ENCODE measurements around the gene CSNK1E. TPM values are rescaled to one million over a fixed set of nuclear protein-coding genes. Genes with fewer than 3 reads are reported as not detected.

Gene CSNK1E
- total and polyA plus RNA-seq, 2 experiments from 2014 or later: 85.8 to 123 TPM

DNA sequence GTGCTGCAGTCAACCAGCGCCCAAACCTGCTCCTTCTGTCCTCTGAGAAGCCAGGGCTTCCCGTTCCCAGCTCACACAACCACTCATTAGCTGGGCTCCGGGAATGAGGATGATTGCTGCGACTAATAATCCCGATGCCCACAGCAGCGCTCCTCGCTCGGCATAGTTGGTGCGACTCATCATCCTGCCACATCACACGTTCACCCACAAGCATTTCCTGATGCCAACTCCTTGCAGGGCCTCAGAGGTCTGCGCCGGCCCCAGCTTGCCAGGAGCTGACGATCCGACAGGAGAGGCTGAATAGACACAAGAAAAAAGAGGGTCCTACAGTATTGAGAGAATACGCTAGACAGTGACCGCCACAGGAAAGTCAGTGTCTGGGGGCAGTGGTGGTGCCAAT, 10.6 kb upstream of the CSNK1E start:
- Histone ChIP-seq H3K36me3 (replicated peaks; ENCODE audit: insufficient read depth, low read depth) (no peaks in the 10 kb centered on the region), H3K79me2 (no peaks in the 10 kb centered on the region), H3K9me3 (ENCODE audit: low read depth) (no peaks in the 10 kb centered on the region), H3K27me3 (no peaks in the 10 kb centered on the region), H3K4me3 (no peak overlapping the region), H4K20me1 (ENCODE audit: insufficient read depth, poor library complexity, severe bottlenecking) (no peaks in the 10 kb centered on the region), H3K4me1 (ENCODE audit: insufficient read depth) (no peaks in the 10 kb centered on the region), H2AFZ (no peak overlapping the region), H3K9me2 (replicated peaks; ENCODE audit: insufficient read depth) (no peaks in the 10 kb centered on the region), H3K4me2 (no peak overlapping the region), H3K27ac (no peak overlapping the region)
- TF ChIP-seq, protein P1, sequence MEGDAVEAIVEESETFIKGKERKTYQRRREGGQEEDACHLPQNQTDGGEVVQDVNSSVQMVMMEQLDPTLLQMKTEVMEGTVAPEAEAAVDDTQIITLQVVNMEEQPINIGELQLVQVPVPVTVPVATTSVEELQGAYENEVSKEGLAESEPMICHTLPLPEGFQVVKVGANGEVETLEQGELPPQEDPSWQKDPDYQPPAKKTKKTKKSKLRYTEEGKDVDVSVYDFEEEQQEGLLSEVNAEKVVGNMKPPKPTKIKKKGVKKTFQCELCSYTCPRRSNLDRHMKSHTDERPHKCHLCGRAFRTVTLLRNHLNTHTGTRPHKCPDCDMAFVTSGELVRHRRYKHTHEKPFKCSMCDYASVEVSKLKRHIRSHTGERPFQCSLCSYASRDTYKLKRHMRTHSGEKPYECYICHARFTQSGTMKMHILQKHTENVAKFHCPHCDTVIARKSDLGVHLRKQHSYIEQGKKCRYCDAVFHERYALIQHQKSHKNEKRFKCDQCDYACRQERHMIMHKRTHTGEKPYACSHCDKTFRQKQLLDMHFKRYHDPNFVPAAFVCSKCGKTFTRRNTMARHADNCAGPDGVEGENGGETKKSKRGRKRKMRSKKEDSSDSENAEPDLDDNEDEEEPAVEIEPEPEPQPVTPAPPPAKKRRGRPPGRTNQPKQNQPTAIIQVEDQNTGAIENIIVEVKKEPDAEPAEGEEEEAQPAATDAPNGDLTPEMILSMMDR (IDR thresholded peaks at IDR 0.05; ENCODE audit: poor library complexity): no peak
- TF ChIP-seq EZH2 (IDR thresholded peaks at IDR 0.05; ENCODE audit: borderline replicate concordance): no peak
- TF ChIP-seq EZH2phosphoT487 (IDR thresholded peaks at IDR 0.05; ENCODE audit: low read depth, severe bottlenecking, unreplicated experiment): no peak
- 95% methylated on average over 16 of the region's 16 CpGs for WGBS (ENCODE audit: low lambda C conversion rate, missing lambda C conversion rate)
- no peak for DNase-seq (ENCODE audit: low spot score)

DNA sequence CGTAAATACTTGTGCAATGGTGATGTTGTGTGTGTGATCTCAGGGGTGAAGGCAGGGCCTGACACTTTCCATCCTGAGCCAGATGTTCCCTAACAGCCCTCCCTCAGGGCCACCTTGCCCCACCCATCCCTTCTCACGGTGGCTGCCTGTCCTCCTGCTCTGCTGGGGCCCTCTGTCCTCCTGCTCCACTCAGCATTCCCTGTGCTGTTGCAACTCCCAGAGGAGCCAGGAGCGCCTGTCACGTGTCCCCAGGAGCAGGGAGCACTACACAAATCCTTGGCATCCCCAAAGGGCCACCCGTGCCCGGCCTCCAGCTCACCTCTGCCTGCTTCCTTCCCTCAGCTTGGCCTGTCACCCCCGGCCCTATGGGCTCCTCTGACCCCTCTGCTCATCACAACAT, 10.2 kb upstream of the CSNK1E start:
- 84% methylated on average over 7 of the region's 7 CpGs for WGBS (ENCODE audit: low lambda C conversion rate, missing lambda C conversion rate)
- H2AFZ ChIP-seq: no peak overlapping the region

DNA sequence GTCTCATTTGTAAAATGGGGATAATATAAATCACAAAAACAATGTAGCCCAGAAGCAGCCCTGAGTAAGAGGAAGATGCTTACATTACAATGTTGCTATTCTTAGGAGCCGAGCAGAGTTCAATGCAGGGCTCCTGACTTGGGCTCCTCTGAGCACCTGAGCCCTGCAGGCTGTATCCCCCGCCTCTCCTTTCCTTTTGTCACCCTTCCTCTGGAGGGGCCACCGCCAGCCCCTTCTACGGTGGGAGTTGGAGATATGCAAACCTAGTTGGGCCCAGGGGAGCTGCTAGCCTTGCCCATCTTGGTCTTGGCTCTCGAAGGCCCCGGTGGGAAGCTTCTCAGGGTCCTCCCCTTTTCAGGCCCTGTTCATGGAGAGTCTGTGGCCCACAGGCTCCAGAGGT, 8.4 kb upstream of the CSNK1E start:
- peak; percentile 2 for DNase-seq (ENCODE audit: low spot score)
- TF ChIP-seq EZH2 (IDR thresholded peaks at IDR 0.05; ENCODE audit: borderline replicate concordance): no peak
- Histone ChIP-seq H3K4me3 (no peak overlapping the region), H4K20me1 (ENCODE audit: insufficient read depth, poor library complexity, severe bottlenecking) (no peaks in the 10 kb centered on the region), H3K27ac (no peak overlapping the region), H3K27me3 (no peaks in the 10 kb centered on the region), H3K79me2 (no peaks in the 10 kb centered on the region), H3K4me1 (ENCODE audit: insufficient read depth) (no peaks in the 10 kb centered on the region), H3K9me3 (ENCODE audit: low read depth) (no peaks in the 10 kb centered on the region), H3K4me2 (no peak overlapping the region), H3K36me3 (replicated peaks; ENCODE audit: insufficient read depth, low read depth) (no peaks in the 10 kb centered on the region), H2AFZ (no peak overlapping the region), H3K9me2 (replicated peaks; ENCODE audit: insufficient read depth) (no peaks in the 10 kb centered on the region)
- 76% methylated on average over 6 of the region's 6 CpGs for WGBS (ENCODE audit: low lambda C conversion rate, missing lambda C conversion rate)

More for the DNA sequence above, 10.2 kb upstream of the CSNK1E start:
- TF ChIP-seq, protein P1 (IDR thresholded peaks at IDR 0.05; ENCODE audit: poor library complexity): no peak
- TF ChIP-seq EZH2 (IDR thresholded peaks at IDR 0.05; ENCODE audit: borderline replicate concordance) (no peak), EZH2phosphoT487 (IDR thresholded peaks at IDR 0.05; ENCODE audit: low read depth, severe bottlenecking, unreplicated experiment) (no peak)
- H3K4me3 ChIP-seq: no peak overlapping the region
- H3K27ac ChIP-seq: no peak overlapping the region
- H3K36me3 ChIP-seq (replicated peaks; ENCODE audit: insufficient read depth, low read depth): no peaks in the 10 kb centered on the region
- no peaks in the 10 kb centered on the region for H3K79me2 ChIP-seq
- no peaks in the 10 kb centered on the region for H3K9me2 ChIP-seq (replicated peaks; ENCODE audit: insufficient read depth)
- H3K4me2 ChIP-seq: no peak overlapping the region
- no peaks in the 10 kb centered on the region for H3K9me3 ChIP-seq (ENCODE audit: low read depth)
- H3K4me1 ChIP-seq (ENCODE audit: insufficient read depth): no peaks in the 10 kb centered on the region
- peak; percentile 6 for DNase-seq (ENCODE audit: low spot score)
- H3K27me3 ChIP-seq: no peaks in the 10 kb centered on the region
- no peaks in the 10 kb centered on the region for H4K20me1 ChIP-seq (ENCODE audit: insufficient read depth, poor library complexity, severe bottlenecking)

DNA sequence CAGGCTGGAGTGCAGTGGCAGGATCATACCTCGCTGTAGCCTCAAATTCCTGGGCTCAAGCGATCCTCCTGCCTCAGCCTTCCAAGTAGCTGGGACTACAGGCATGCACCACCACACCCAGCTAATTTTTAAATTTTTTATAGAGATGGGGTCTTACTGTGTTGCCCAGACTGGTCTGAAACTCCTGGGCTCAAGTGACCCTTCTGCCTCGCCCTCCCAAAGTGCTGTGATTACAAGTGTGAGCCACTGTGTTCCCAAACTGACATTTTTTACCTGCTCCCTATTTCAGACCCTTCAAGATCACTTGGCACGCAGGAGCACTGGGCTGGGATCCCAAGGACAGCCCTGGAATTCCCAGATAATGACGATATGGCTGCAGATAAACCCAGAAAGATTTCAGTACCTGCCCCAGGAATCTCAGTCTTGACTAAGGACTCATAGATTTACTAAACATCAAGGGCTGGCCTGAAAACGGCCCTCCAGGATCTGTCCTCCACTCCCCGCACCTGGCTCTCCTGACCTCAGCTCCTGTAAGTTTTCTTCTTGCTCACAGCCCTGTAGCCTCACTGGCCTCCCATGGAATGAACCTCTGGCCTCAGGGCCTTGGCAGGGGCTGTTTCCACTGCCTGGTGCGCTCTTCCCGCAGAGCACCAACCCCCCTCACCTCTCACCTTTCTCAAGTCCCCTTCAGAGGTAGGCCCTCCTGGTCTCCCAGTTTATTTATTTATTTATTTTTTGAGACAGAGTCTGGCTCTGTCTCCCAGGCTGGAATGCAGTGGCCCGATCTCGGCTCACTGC, 3.6 kb upstream of the CSNK1E start:
- no peaks in the 10 kb centered on the region for H3K9me2 ChIP-seq (replicated peaks; ENCODE audit: insufficient read depth)
- no peak overlapping the region for H2AFZ ChIP-seq
- peaks cover 11% of the 10 kb centered on the region for H3K79me2 ChIP-seq
- H4K20me1 ChIP-seq (ENCODE audit: insufficient read depth, poor library complexity, severe bottlenecking): no peaks in the 10 kb centered on the region
- TF ChIP-seq EZH2phosphoT487 (IDR thresholded peaks at IDR 0.05; ENCODE audit: low read depth, severe bottlenecking, unreplicated experiment) (no peak), EZH2 (IDR thresholded peaks at IDR 0.05; ENCODE audit: borderline replicate concordance) (no peak)
- TF ChIP-seq, protein P1 (IDR thresholded peaks at IDR 0.05; ENCODE audit: poor library complexity): no peak
- H3K4me3 ChIP-seq: no peak overlapping the region
- H3K36me3 ChIP-seq (replicated peaks; ENCODE audit: insufficient read depth, low read depth): no peaks in the 10 kb centered on the region
- peaks cover 18% of the 10 kb centered on the region for H3K4me1 ChIP-seq (ENCODE audit: insufficient read depth)
- no peak overlapping the region for H3K27ac ChIP-seq
- WGBS (ENCODE audit: low lambda C conversion rate, missing lambda C conversion rate): 91% methylated on average over 11 of the region's 11 CpGs
- DNase-seq (ENCODE audit: low spot score): peak; percentile 2
- no peak overlapping the region for H3K4me2 ChIP-seq
- H3K9me3 ChIP-seq (ENCODE audit: low read depth): no peaks in the 10 kb centered on the region
- no peaks in the 10 kb centered on the region for H3K27me3 ChIP-seq
